T-helper 1 cell treated with Interleukin-12 subunit alpha and Interleukin-12 subunit beta and Interleukin-4 antibody, amounts not matched to agents 30 ng/mL and 1 ng/mL, for 36 hours (primary cell): Measurements from ENCODE around the gene MCM10. TPM values are rescaled to one million over a fixed set of nuclear protein-coding genes. Genes with fewer than 3 reads are reported as not detected.
"Not testable (repeated sequence)": the region's sequence is repeated elsewhere in the genome, so short reads cannot be mapped to it uniquely, and the experiment has no call there.

Source experiments
- intact Hi-C: fragments of 100-400 bp; cut with micrococcal nuclease; formaldehyde crosslinking; loops from one replicate; pipeline ENCODE4 v1.15.1; 2024
- total RNA-seq: library from RNA; stranded (reverse); gene quantifications from 2 replicates; pipeline ENCODE4 v1.2.3, GENCODE V29; 2022

The MCM10 gene
- total RNA-seq, 1 donor from 2014 or later = 50.7 TPM

- intact Hi-C loops = no loop called here
Observed at GRCh38 chr10:13219685-13220670, 58.6 kb downstream of the MCM10 start.

- intact Hi-C loops = no loop called here
Observed at GRCh38 chr10:13221572-13221971, 60.2 kb downstream of the MCM10 start.

DNA sequence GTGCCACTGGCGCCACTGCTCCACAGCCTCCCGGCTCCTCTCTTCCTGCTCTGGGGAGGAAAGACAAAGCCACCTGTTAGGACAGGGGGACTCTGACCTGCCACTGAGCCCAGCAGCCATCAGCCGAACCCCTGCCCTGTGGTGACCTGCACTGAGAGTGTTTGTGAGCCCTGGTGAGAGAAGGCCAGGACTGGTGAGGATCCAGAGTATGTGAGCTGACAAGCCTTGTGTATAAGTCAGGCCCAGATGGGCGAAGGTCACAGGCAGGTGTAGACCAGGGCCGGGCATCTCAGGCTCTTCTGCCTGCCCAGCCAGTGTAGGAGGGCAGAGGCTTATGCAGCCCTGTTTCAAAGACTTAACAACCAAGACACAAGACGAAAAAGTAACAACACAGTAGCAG, 60.8 kb downstream of the MCM10 start:
- intact Hi-C loops = no loop called here

DNA sequence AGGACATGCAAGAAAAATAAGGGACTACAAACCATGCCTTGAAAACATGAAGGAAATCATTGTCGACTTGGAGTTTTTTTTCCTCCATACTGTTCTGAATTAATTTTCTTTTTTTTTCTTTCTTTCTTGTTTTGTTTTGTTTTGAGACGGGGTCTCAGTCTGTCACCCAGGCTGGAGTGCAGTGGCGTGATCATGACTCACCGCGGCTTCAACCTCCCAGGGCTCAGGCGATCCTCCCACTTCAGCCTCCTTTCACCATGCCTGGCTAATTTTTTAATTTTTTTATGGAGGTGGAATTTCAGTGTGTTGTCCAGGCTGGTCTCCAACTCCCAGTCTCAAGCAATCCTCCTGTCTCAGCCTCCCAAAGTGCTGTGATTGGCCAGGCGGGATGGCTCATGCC, 61.2 kb downstream of the MCM10 start:
- intact Hi-C loops = no loop called here

DNA sequence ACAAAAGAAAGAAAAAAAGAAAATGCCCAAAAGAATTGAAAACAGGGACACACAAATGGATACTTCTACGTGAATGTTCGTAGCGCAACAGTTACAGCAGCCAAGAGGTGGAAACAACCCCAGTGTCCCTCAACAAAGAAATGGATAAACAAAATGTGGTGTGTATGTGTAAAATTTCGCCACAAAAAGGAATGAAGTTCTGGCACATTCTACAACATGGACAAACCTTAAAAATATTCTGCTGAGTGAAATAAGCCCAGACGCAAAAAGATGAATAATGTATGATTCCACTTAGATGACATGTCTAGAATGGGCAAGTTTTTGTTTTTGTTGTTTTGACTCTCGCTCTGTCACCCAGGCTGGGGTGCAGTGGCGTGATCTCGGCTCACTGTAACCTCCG, 61.9 kb downstream of the MCM10 start:
- intact Hi-C loops = no loop called here

DNA sequence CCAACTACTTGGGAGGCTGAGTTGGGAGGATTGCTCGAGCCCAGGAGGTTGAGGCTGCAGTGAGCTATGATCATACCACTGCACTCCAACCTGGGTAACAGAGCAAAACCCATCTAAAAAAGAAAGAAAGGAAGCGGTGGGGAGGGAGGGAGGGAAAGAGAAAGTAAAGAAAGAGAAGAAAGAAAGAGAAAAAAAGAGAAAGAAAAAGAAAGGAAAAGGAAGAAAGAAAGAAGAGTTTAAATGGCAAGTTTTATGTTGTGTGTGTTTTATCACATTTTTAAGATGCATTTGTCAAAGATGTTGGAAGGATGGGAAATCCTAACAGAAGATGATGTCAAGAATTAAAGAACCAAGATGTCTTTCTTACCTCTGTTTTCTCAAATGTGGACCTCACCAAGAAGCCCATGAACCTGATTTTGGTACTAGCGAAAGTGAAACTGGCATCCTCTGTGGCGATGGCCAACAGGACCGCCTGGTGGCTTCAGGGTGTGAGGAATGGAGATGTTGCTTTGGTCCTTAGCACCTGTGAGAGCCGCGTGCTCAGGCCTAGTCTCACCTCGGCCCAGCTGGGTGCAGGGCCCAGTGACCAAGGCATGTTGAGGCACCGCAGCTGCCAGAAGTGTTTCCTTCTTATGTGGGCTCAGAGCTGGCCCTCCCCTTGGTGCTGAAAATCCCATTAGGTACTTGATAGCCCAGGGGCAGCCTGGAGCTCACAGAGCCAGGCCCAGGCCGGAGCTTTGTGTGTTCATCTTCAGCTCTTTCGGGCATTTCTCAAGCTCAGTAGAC, 63.0 kb downstream of the MCM10 start:
- intact Hi-C loops = no loop called here

- intact Hi-C loops = no loop called here
Observed at GRCh38 chr10:13225601-13226000, 64.2 kb downstream of the MCM10 start.

DNA sequence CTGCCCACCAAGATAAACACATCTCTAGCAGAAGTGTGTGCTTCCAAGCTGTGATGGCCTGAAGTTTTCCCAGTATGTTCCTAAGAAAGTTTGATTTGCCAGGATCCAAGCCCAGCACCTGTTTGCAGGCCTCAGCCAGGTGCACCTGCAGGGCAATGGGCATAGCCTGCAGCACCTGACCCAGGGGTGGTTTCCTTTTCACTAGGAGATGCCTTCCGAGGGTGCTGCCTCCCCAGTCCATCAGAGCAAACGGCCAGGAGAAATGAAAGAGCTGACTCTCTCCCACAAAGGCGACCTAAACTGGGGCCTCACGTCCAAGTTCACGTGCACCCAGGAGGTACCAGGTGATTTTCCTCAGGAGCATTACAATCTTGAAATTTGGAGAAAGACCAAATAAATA, 65.7 kb downstream of the MCM10 start:
- intact Hi-C loops = no loop called here

- intact Hi-C loops = no loop called here
Observed at GRCh38 chr10:13231190-13231589, 69.8 kb downstream of the MCM10 start.

DNA sequence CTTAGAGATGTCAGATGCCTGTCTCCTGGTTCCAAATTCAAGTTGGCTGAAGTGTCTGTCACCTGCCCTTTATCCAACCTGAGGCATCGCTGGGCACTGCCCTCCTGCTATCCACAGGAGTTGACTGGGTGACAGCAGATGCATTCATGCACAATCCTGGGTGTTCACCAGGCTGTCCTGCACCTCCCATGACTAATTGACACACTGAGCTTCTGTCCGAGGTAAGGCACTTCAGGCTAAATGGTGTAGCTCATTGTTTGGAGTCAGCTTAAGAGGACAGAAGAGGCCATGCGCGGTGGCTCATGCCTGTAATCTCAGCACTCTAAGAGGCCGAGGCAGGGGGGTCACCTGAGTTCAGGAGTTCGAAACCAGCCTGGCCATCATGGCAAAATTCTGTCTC, 70.5 kb downstream of the MCM10 start:
- intact Hi-C loops = no loop called here

DNA sequence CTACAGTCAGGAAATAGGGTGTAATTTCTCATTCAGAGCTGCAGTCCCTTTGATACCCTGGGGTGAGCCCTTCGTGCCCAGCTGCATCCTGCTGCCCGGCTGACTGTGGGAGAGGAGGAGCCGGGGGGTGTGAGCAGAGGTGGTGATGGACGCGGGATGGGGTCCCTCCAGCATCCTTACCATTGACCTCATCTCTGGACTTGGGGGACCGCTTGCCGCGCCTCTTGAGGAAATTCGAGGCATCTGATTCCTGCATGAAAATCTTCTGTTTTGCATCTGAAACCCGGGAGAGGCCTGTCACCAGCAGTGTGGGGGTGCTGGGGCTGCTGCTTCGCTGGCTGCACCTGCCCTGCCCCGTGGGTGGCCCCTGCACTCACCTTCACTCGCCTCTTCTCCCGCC, 72.0 kb downstream of the MCM10 start:
- intact Hi-C loops = no loop called here

DNA sequence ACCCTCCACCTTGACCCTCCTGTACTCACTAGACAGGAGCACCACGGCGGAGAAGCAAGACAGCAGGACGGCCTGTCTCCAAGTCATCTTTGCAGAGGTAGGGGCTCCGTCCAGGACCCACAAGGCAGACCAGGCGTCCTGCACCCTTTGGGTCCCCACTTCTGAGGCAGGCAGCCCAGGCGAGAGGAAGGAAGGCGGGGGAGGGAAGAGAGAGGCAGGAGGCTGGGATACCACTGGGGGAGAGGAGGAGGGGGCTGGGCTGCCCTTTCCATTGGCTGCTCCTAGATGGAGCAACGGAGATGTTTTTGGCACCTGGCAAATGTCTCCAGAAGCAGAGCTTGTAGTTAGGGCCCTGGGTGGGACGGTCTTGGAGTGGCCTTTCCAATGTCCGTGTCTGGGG, 72.8 kb downstream of the MCM10 start, which contains the start of gene UCMA:
Gene UCMA (minus strand): TSS at position 203 of the 400 bp plus-strand sequence. CDS start 116 bp downstream, at position 87.
- intact Hi-C loops = no loop called here

GRCh38 chr10:13234736-13235135, 73.4 kb downstream of the MCM10 start:
- intact Hi-C loops = not testable (repeated sequence)

GRCh38 chr10:13236638-13237037, 75.3 kb downstream of the MCM10 start:
- intact Hi-C loops = no loop called here

DNA sequence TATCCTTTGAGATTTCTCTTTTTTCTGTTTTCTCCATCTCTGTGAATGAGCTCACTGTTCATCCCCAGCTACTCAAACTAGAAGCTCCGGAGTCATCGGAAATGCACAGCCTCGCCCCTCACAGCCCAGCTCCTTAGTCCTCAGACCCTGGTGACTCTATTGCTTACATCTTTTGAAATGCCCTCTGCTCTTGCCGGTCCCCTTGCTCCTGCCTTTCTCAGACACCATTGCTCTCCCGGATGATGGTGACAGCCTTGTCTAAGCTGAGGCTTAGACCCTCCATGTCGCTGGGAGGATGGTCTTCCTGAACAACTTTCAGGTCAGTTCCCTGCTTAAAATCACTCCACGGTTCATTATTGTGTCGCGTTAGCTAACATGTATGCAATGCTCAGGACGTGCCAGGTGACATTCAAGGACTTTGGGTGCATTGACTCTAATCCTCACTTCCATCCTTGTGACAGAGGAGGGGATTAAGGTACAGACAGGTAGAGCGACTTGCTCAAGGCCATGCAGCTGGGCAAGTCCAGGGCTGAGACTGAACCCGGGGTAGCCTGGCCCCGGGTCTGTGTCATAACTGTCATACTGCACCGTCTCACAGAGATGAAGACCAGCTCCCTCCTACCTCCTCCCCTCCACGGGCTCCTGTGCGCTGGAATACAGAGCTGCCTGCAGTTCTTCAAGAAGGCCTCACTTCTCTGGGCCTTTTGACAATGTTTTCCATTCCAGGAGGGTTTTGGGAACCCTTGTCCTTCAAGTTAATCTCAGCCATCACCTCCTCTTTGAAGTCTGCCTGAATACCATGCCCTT, 77.1 kb downstream of the MCM10 start:
- intact Hi-C loops = no loop called here

DNA sequence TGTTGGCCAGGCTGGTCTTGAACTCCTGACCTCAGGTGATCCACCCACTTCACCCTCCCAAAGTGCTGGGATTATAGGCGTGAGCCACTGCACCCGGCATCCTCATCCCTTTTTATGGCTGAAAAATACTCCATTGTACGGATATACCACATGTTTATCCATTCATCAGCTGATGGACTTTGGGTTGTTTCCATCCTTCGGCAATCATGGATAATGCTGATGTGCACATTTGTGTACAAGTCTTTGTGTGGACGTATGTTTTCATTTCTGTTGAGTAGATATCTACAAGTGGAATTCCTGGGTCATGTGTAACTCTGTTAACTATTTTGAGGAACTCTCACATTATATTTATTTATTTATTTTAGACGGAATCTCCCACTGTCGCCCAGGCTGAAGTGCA, 78.6 kb downstream of the MCM10 start:
- intact Hi-C loops = no loop called here

- intact Hi-C loops = no loop called here
Observed at GRCh38 chr10:13241613-13242012, 80.3 kb downstream of the MCM10 start.

- intact Hi-C loops = not testable (repeated sequence)
Observed at GRCh38 chr10:13242260-13242659, 80.9 kb downstream of the MCM10 start.

DNA sequence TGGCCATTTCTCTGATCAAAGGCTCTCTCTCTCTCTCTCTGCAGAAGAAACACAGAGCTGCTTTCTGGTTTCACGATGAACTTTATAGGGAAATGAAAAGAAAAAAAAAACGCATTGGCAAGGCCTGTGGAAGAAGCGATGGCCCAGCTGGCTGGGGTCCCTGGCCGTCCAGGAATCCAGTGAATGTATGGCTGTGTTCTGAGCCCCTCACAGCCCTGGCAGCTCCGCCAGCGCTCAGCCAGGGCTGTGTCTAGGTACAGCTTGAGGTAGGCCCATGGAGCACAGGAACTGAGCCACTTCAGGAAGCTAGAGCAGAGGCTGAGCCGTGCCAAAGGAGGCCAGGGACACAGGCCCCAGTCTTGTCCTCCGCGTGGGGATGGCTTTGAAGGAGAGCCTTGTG, 85.9 kb downstream of the MCM10 start:
- intact Hi-C loops = no loop called here

DNA sequence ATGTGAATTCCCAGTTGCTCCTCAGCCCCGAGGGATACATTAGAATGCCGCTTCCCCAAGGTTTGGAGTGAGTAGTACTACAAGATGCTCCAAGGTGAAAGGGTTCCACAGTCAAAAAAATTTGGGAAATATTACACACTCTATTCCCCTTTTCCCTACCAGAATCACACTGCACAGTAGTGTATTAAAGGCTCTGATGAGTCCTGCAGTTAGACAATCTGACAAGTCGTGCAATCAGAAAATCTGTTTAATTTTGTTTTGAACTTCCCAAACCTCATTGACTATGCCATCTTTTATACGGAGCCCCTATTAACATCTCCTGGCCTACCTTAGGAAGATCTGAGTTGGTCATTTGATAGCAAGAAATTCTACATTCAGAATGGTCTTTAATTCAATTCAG, 86.4 kb downstream of the MCM10 start:
- intact Hi-C loops = no loop called here

DNA sequence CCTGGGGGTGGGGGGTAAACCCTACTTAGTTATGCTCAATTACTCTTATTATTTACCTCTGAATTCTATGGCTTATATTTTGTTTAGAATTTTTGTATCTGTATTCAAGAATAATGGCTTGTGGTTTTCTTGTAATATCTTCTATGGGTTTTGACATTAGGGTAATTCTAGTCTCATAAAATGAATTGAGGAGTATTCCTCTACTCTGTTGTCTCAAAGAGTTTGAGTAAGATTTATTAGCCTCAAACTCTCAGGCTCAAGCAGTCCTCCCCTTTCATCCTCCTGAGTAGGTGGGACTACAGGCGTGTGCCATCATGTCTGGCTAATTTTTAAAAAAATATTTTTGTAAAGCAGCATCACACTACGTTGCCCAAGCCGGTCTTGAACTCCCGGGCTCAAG, 92.4 kb downstream of the MCM10 start:
- intact Hi-C loops = no loop called here
